Glutamatergic neuron (in vitro differentiated cells): ENCODE results near the gene TMA16. TPM values are rescaled to one million over a fixed set of nuclear protein-coding genes. Genes with fewer than 3 reads are reported as not detected.

Source experiments
- DNase-seq: peaks from one replicate; pipeline ENCODE4 v3.0.0; 2022
- H3K27ac Mint-ChIP-seq: one replicate; pipeline ENCODE4 v1.8.0; 2020; ENCODE audit warnings: mild to moderate bottlenecking, mixed read lengths, inconsistent platforms; ENCODE audit not compliant: unreplicated experiment
- H3K27me3 Mint-ChIP-seq: one replicate; pipeline ENCODE4 v1.8.0; 2020; ENCODE audit warnings: mild to moderate bottlenecking, moderate library complexity, mixed read lengths, inconsistent platforms; ENCODE audit not compliant: unreplicated experiment
- H3K36me3 Mint-ChIP-seq: one replicate; pipeline ENCODE4 v1.8.0; 2020; ENCODE audit warnings: mild to moderate bottlenecking, mixed read lengths, inconsistent platforms; ENCODE audit not compliant: unreplicated experiment
- H3K4me1 Mint-ChIP-seq: one replicate; pipeline ENCODE4 v1.8.0; 2020; ENCODE audit warnings: mild to moderate bottlenecking, low read depth, mixed read lengths, inconsistent platforms; ENCODE audit not compliant: unreplicated experiment
- H3K4me3 Mint-ChIP-seq: one replicate; pipeline ENCODE4 v1.8.0; 2020; ENCODE audit warnings: mild to moderate bottlenecking, mixed read lengths, inconsistent platforms; ENCODE audit not compliant: unreplicated experiment
- H3K9me3 Mint-ChIP-seq: one replicate; pipeline ENCODE4 v1.8.0; 2020; ENCODE audit warnings: mild to moderate bottlenecking, moderate library complexity, mixed read lengths, inconsistent platforms; ENCODE audit not compliant: unreplicated experiment
- CTCF ChIP-seq: fragments of 200-600 bp; sonication (generic); IDR thresholded peaks from one replicate; pipeline ENCODE4 v1.5.0; 2021; ENCODE audit not compliant: partially characterized antibody, unreplicated experiment
- total RNA-seq: library from RNA; stranded (reverse); fragmentation: NEBNext Ultra II Directional; extraction: Animal tissue kit (Norgen Biotek cat#: 25700); gene quantifications from one replicate; pipeline ENCODE4 v1.2.1, GENCODE V29; 2021; ENCODE audit not compliant: unreplicated experiment

The TMA16 gene
- total RNA-seq, 1 donor from 2014 or later: 30.8 TPM

GRCh38 chr4:163566257-163566796 lies 71.8 kb downstream of the TMA16 start:
- peaks cover 10% of the 10 kb centered on the region for H3K4me1 Mint-ChIP-seq
- TF ChIP-seq CTCF: no peak
- H3K27me3 Mint-ChIP-seq: no peaks in the 10 kb centered on the region
- no peaks in the 10 kb centered on the region for H3K36me3 Mint-ChIP-seq
- H3K9me3 Mint-ChIP-seq: no peaks in the 10 kb centered on the region
- H3K27ac Mint-ChIP-seq: no peak overlapping the region
- no peak for DNase-seq
- no peak overlapping the region for H3K4me3 Mint-ChIP-seq

- TF ChIP-seq CTCF: no peak
- Mint-ChIP-seq H3K36me3 (no peaks in the 10 kb centered on the region), H3K27me3 (no peaks in the 10 kb centered on the region), H3K4me1 (peaks cover 10% of the 10 kb centered on the region), H3K9me3 (no peaks in the 10 kb centered on the region), H3K4me3 (no peak overlapping the region), H3K27ac (no peak overlapping the region)
- no peak for DNase-seq
These were observed 74.4 kb downstream of the TMA16 start for GRCh38 chr4:163568843-163569242.

Other genes with a start within 250 kb of the TMA16 start
- 0.54 TPM for gene NPY1R, start 162.1 kb upstream of the TMA16 start, total RNA-seq
- gene NPY5R, start 150.8 kb upstream of the TMA16 start, total RNA-seq: not detected
- not detected for gene TKTL2, start 20.9 kb upstream of the TMA16 start, total RNA-seq